Measurements from ENCODE around the gene CDC42BPA.

GRCh38 chr1:227260433-227260832 lies 57.9 kb downstream of the CDC42BPA start:
- TF ChIP-seq CTCF (IDR thresholded peaks at IDR 0.05) (no peak), ZFX (IDR thresholded peaks at IDR 0.05; ENCODE audit: borderline replicate concordance) (no peak)

Data from 22Rv1 (cell line).